Ascending aorta (tissue), 2 donors: ENCODE measurements around the gene PCED1B. TPM values are rescaled to one million over a fixed set of nuclear protein-coding genes. Genes with fewer than 3 reads are reported as not detected.

Experiments used
- DNase-seq, 2 donors: peaks; one replicate each; pipeline ENCODE4 v3.0.0-alpha.2; 2019; ENCODE audit warnings: low spot score in 2 of 2
- H3K27ac ChIP-seq, 2 donors: fragments of 200-600 bp; sonication (generic); one replicate each; pipeline ENCODE4 v1.5.1; 2016 to 2017; ENCODE audit warnings: mild to moderate bottlenecking in 1 of 2
- H3K27me3 ChIP-seq: fragments of 200-600 bp; sonication (generic); one replicate; pipeline ENCODE4 v1.5.1; 2017
- H3K36me3 ChIP-seq, 2 donors: fragments of 200-600 bp; sonication (generic); one replicate each; pipeline ENCODE4 v1.5.1; 2016
- H3K4me1 ChIP-seq, 2 donors: fragments of 200-600 bp; sonication (generic); one replicate each; pipeline ENCODE4 v1.5.1; 2016 to 2017; ENCODE audit warnings: mild to moderate bottlenecking in 1 of 2
- H3K4me3 ChIP-seq, 2 donors: fragments of 200-600 bp; sonication (generic); one replicate each; pipeline ENCODE4 v1.5.1; 2016 to 2017; ENCODE audit warnings: mild to moderate bottlenecking in 1 of 2
- H3K9me3 ChIP-seq, 2 donors: fragments of 200-600 bp; sonication (generic); one replicate each; pipeline ENCODE4 v1.5.1; 2016
- CTCF ChIP-seq, 3 experiments: fragments of 200-600 bp in 2 of 3; fragments of 450-650 bp in 1 of 3; sonication (generic) in 2 of 3; IDR thresholded peaks; one replicate each; pipeline ENCODE4 v1.5.1; 2016 to 2019; ENCODE audit warnings: antibody characterized with exemption in 3 of 3, mild to moderate bottlenecking in 1 of 3, moderate library complexity in 1 of 3
- intact Hi-C: fragments of 100-400 bp; cut with DNase I; formaldehyde crosslinking; loops from one replicate; pipeline ENCODE4 v1.15.1; 2023
- total RNA-seq: library from RNA; depleted of rRNA; stranded (reverse); fragments of >200 nt; gene quantifications from one replicate; pipeline ENCODE4 v1.1.0, GENCODE V29; 2016

The PCED1B gene
- total RNA-seq, 1 donor from 2014 or later = 1.5 TPM

DNA sequence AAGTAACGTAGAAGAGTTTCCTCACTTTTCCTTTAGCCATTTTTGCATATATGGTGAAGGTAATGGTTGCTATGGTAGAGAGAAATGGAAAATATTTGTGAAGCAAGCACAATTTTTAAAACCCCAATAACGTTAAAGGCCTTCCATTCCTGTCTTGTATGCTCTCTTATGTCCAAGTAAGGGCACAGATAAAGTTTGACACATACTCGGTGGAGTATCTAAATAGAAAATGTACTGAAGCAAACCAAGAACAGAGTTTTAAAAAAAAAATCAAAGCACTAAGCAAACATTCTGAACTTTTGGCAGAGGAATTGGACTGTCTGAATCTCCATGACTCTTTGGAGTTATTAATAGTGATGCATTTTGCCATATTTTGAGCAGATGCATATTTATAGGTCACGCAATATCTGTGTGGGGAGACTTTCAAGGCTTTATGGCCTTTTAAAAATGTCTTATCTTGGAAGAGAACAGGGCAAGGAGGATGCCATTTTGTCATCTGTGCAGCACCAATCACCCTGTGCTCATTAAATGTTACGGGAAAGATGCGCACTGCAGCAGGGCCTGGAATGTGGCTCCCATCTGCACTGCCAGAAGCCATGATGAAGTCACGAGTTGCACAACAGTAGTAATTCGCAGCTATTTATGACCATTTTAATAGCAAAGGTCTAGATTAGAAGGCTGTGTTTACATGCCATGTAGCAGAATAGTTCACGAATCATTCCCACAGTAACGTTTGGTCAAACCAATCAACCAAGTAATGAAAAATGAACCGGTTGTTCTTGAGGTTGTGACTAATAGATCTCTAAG, 23.6 kb downstream of the PCED1B start:
- no peaks in the 10 kb centered on the region for H3K9me3 ChIP-seq
- peaks cover 0 to 34% of the 10 kb centered on the region in 2 donors for H3K4me1 ChIP-seq
- H3K27ac ChIP-seq = peak overlapping the region; percentile 75 to 87
- TF ChIP-seq CTCF (IDR thresholded peaks at IDR 0.05) = no peak
- no peak for DNase-seq
- H3K27me3 ChIP-seq = no peaks in the 10 kb centered on the region
- peak overlapping the region in 1 of 2 donors; percentile 10 for H3K4me3 ChIP-seq
- intact Hi-C loops = loop anchor here (2.0 to 10.0 kb wide), 2 partner anchors 14 to 722 kb away; no protein-coding TSS in a partner anchor
- H3K36me3 ChIP-seq = peaks cover 0 to under 1% of the 10 kb centered on the region in 2 donors

DNA sequence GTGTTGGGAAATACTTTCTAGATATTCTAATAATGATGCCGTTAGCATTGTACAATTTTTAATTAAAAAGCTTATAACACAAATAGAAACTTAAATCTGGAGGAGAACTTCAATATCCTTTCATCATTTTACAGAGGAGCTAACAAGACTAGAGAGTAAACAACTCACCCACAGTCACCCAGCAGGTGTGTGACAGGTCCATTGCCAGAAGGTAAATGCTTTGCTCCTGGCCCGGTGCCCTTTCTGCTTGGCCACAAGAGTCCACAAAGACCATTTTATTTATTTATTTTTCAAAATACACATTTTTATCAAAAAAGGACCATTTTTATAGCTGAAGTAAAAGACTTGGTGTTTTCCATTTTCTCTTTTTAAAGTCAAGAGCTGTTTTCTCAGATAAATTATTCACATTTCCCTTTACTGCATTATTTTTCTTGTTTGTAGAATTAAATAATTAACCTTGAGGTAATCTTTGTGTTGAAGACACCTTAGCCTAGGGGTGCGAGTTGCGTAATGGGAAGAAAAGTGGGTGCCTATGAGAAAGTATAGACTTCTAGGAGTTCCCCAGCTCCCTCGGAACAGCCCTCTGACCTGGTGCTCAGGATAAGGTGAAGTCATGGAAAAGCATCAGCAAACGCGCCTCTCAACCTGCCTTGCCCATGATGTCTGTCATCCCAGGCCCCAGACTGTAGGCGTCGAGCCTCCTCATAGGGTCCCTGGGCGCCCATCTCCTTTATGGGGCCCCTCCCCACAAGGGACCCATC, 26.7 kb downstream of the PCED1B start:
- peaks cover 0 to 14% of the 10 kb centered on the region in 2 donors for H3K4me1 ChIP-seq
- intact Hi-C loops = loop anchor here (10.0 kb wide), 1 partner anchor 719 kb away; no protein-coding TSS in a partner anchor
- H3K36me3 ChIP-seq = peaks cover 0 to 3% of the 10 kb centered on the region in 2 donors
- H3K4me3 ChIP-seq = no peak overlapping the region
- H3K27me3 ChIP-seq = no peaks in the 10 kb centered on the region
- no peak for DNase-seq
- H3K27ac ChIP-seq = no peak overlapping the region
- no peaks in the 10 kb centered on the region for H3K9me3 ChIP-seq
- TF ChIP-seq CTCF (IDR thresholded peaks at IDR 0.05) = no peak

GRCh38 chr12:47107446-47107845, 28.0 kb downstream of the PCED1B start:
- Histone ChIP-seq H3K27ac (no peak overlapping the region), H3K27me3 (no peaks in the 10 kb centered on the region), H3K36me3 (peaks cover 0 to 3% of the 10 kb centered on the region in 2 donors), H3K4me3 (no peak overlapping the region), H3K9me3 (no peaks in the 10 kb centered on the region), H3K4me1 (peaks cover 0 to 11% of the 10 kb centered on the region in 2 donors)
- no peak for TF ChIP-seq CTCF (IDR thresholded peaks at IDR 0.05)
- intact Hi-C loops = loop anchor here (10.0 kb wide), 1 partner anchor 717 kb away; no protein-coding TSS in a partner anchor
- no peak for DNase-seq

- Histone ChIP-seq H3K36me3 (peaks cover 0 to 3% of the 10 kb centered on the region in 2 donors), H3K4me3 (no peak overlapping the region), H3K4me1 (peaks cover 0 to 8% of the 10 kb centered on the region in 2 donors), H3K9me3 (no peaks in the 10 kb centered on the region), H3K27ac (no peak overlapping the region), H3K27me3 (no peaks in the 10 kb centered on the region)
- intact Hi-C loops = loop anchor here (10.0 kb wide), 1 partner anchor 717 kb away; no protein-coding TSS in a partner anchor
- no peak for DNase-seq
- TF ChIP-seq CTCF (IDR thresholded peaks at IDR 0.05) = no peak
Measured at GRCh38 chr12:47107926-47108325, 28.5 kb downstream of the PCED1B start.

GRCh38 chr12:47110011-47110541, 30.7 kb downstream of the PCED1B start:
- DNase-seq = no peak
- Histone ChIP-seq H3K4me3 (no peak overlapping the region), H3K27me3 (no peaks in the 10 kb centered on the region), H3K27ac (no peak overlapping the region), H3K36me3 (peaks cover 0 to 3% of the 10 kb centered on the region in 2 donors), H3K4me1 (peaks cover 0 to 3% of the 10 kb centered on the region in 2 donors), H3K9me3 (no peaks in the 10 kb centered on the region)
- TF ChIP-seq CTCF (IDR thresholded peaks at IDR 0.05) = no peak
- intact Hi-C loops = no loop called here
